Mesenchymal stem cell (in vitro differentiated cells and primary cell): Measurements from ENCODE around the gene YWHAE.
A peak's percentile ranks its signal among the peaks of the same experiment; 100 is the strongest.

Source experiments
- DNase-seq: peaks from one replicate; pipeline ENCODE4 v3.0.0-alpha.2; 2013
- H2AFZ ChIP-seq: one replicate; pipeline ENCODE4 v1.6.1; 2013; ENCODE audit warnings: low read depth, mild to moderate bottlenecking, control low read depth, inconsistent platforms, low read length, moderate library complexity
- H2AK5ac ChIP-seq: 2 replicates; pipeline ENCODE4 v1.6.1; 2013; ENCODE audit warnings: low read length, moderate library complexity, mild to moderate bottlenecking, inconsistent platforms; ENCODE audit not compliant: severe bottlenecking
- H2BK120ac ChIP-seq: one replicate; pipeline ENCODE4 v1.6.1; 2013; ENCODE audit warnings: low read depth, mild to moderate bottlenecking, inconsistent platforms, low read length, moderate library complexity
- H2BK12ac ChIP-seq, 2 experiments: one replicate each; pipeline ENCODE4 v1.6.1; 2013; ENCODE audit warnings: inconsistent platforms in 2 of 2, low read length in 2 of 2, mild to moderate bottlenecking in 2 of 2, moderate library complexity in 2 of 2, control low read depth in 1 of 2
- H2BK15ac ChIP-seq: one replicate; pipeline ENCODE4 v1.6.1; 2013; ENCODE audit warnings: mild to moderate bottlenecking, low read depth, inconsistent platforms; ENCODE audit not compliant: poor library complexity, severe bottlenecking
- H2BK5ac ChIP-seq: 2 replicates; pipeline ENCODE4 v1.6.1; 2013; ENCODE audit warnings: low read depth, mild to moderate bottlenecking, low read length, control low read depth, inconsistent platforms; ENCODE audit not compliant: poor library complexity, severe bottlenecking
- H3K14ac ChIP-seq, 2 experiments: one replicate each; pipeline ENCODE4 v1.6.1; 2013; ENCODE audit warnings: inconsistent platforms in 2 of 2, low read length in 2 of 2, control low read depth in 1 of 2, mild to moderate bottlenecking in 1 of 2, moderate library complexity in 1 of 2
- H3K18ac ChIP-seq, 2 experiments: one replicate each; pipeline ENCODE4 v1.6.1; 2013; ENCODE audit warnings: inconsistent platforms in 2 of 2, low read length in 2 of 2, control low read depth in 1 of 2, low read depth in 1 of 2, mild to moderate bottlenecking in 1 of 2
- H3K23ac ChIP-seq, 2 experiments: one replicate each; pipeline ENCODE4 v1.6.1; 2013; ENCODE audit warnings: inconsistent platforms in 2 of 2, low read length in 2 of 2, mild to moderate bottlenecking in 2 of 2, moderate library complexity in 2 of 2, control low read depth in 1 of 2
- H3K27ac ChIP-seq: 2 replicates; pipeline ENCODE4 v1.5.1; 2013; ENCODE audit warnings: mild to moderate bottlenecking, moderate library complexity, low read length, control low read depth, inconsistent platforms; ENCODE audit not compliant: poor library complexity, severe bottlenecking
- H3K27me3 ChIP-seq, 2 experiments: 2 replicates each; pipeline versions ENCODE4 v1.6.1 to v1.7.0; 2013; ENCODE audit warnings: low read length in 2 of 2, mild to moderate bottlenecking in 2 of 2, moderate library complexity in 2 of 2, control low read depth in 1 of 2, inconsistent platforms in 1 of 2; ENCODE audit not compliant: control insufficient read depth in 1 of 2, insufficient read depth in 1 of 2
- H3K36me3 ChIP-seq, 2 experiments: 2 replicates each; pipeline versions ENCODE4 v1.6.1 to v1.7.0; 2013; ENCODE audit warnings: low read length in 2 of 2, control low read depth in 1 of 2, inconsistent platforms in 1 of 2, low read depth in 1 of 2, mild to moderate bottlenecking in 1 of 2; ENCODE audit not compliant: insufficient read depth in 2 of 2, control insufficient read depth in 1 of 2
- H3K4ac ChIP-seq, 2 experiments: one replicate each; pipeline ENCODE4 v1.6.1; 2013; ENCODE audit warnings: inconsistent platforms in 2 of 2, low read length in 2 of 2, mild to moderate bottlenecking in 2 of 2, moderate library complexity in 2 of 2, control low read depth in 1 of 2, low read depth in 1 of 2
- H3K4me1 ChIP-seq: 2 replicates; pipeline ENCODE4 v1.6.1; 2013; ENCODE audit warnings: low read depth, low read length, control low read depth; ENCODE audit not compliant: control insufficient read depth, insufficient read depth
- H3K4me2 ChIP-seq: 2 replicates; pipeline ENCODE4 v1.6.1; 2013; ENCODE audit warnings: low read length, mild to moderate bottlenecking, inconsistent platforms; ENCODE audit not compliant: poor library complexity, severe bottlenecking
- H3K4me3 ChIP-seq, 2 experiments: 2 replicates each; pipeline versions ENCODE4 v1.5.1 to v1.7.0; 2013; ENCODE audit warnings: low read length in 2 of 2, mild to moderate bottlenecking in 2 of 2, control low read depth in 1 of 2, low read depth in 1 of 2; ENCODE audit not compliant: insufficient read depth in 1 of 2
- H3K79me1 ChIP-seq: replicated peaks from 2 replicates; pipeline ENCODE4 v1.6.1; 2013; ENCODE audit warnings: mild to moderate bottlenecking, control low read depth, low read length, inconsistent platforms; ENCODE audit not compliant: poor library complexity, severe bottlenecking
- H3K9ac ChIP-seq: 2 replicates; pipeline ENCODE4 v1.7.0; 2013; ENCODE audit warnings: mild to moderate bottlenecking, low read length, moderate library complexity
- H3K9me3 ChIP-seq: 2 replicates; pipeline ENCODE4 v1.7.0; 2013; ENCODE audit warnings: mild to moderate bottlenecking, low read length; ENCODE audit not compliant: control insufficient read depth
- H4K8ac ChIP-seq: one replicate; pipeline ENCODE4 v1.6.1; 2013; ENCODE audit warnings: inconsistent platforms, mild to moderate bottlenecking, low read length, moderate library complexity
- H4K91ac ChIP-seq: one replicate; pipeline ENCODE4 v1.6.1; 2013; ENCODE audit warnings: mild to moderate bottlenecking, low read length, inconsistent platforms
- WGBS: methylation state at CpG from one replicate; pipeline ENCODE4 v1.1.7; 2013; ENCODE audit warnings: mixed read lengths; 5-methylcytosine and 5-hydroxymethylcytosine counted together

YWHAE gene

GRCh38 chr17:1423456-1424135 lies 23.6 kb upstream of the YWHAE start:
- H2AK5ac ChIP-seq = no peak overlapping the region
- peak overlapping the region in 1 of 2 experiments; percentile 4 for H3K18ac ChIP-seq
- H3K27ac ChIP-seq = peak overlapping the region; percentile 58
- DNase-seq = peak; percentile 34
- H3K27me3 ChIP-seq = no peaks in the 10 kb centered on the region
- peaks cover 36 to 55% of the 10 kb centered on the region in 2 experiments for H3K36me3 ChIP-seq
- H3K4me2 ChIP-seq = no peak overlapping the region
- H3K14ac ChIP-seq = no peak overlapping the region
- H4K91ac ChIP-seq = peak overlapping the region; percentile 39
- peaks cover 17% of the 10 kb centered on the region for H3K4me1 ChIP-seq
- no peak overlapping the region for H3K23ac ChIP-seq
- peaks cover 7% of the 10 kb centered on the region for H3K79me1 ChIP-seq
- no peak overlapping the region for H3K4me3 ChIP-seq
- no peak overlapping the region for H2BK5ac ChIP-seq
- no peak overlapping the region for H2AFZ ChIP-seq
- H4K8ac ChIP-seq = no peak overlapping the region
- no peak overlapping the region for H3K4ac ChIP-seq
- no peak overlapping the region for H2BK120ac ChIP-seq
- 73% methylated on average over 8 of the region's 10 CpGs for WGBS
- H3K9me3 ChIP-seq = no peaks in the 10 kb centered on the region
- peak overlapping the region; percentile 1 for H3K9ac ChIP-seq
- no peak overlapping the region for H2BK12ac ChIP-seq
- no peak overlapping the region for H2BK15ac ChIP-seq

- no peak overlapping the region for H4K8ac ChIP-seq
- no peaks in the 10 kb centered on the region for H3K9me3 ChIP-seq
- peaks cover 17% of the 10 kb centered on the region for H3K4me1 ChIP-seq
- no peak overlapping the region for H3K23ac ChIP-seq
- H3K79me1 ChIP-seq = peaks cover 7% of the 10 kb centered on the region
- peak overlapping the region in 1 of 2 experiments; percentile 31 for H3K4me3 ChIP-seq
- peak overlapping the region; percentile 40 for H3K9ac ChIP-seq
- no peak overlapping the region for H3K4me2 ChIP-seq
- peak overlapping the region; percentile 84 for H3K27ac ChIP-seq
- H2BK15ac ChIP-seq = no peak overlapping the region
- no peaks in the 10 kb centered on the region for H3K27me3 ChIP-seq
- peaks cover 40 to 53% of the 10 kb centered on the region in 2 experiments for H3K36me3 ChIP-seq
- H3K4ac ChIP-seq = no peak overlapping the region
- no peak overlapping the region for H2BK12ac ChIP-seq
- no peak overlapping the region for H2BK5ac ChIP-seq
- H2AFZ ChIP-seq = no peak overlapping the region
- peak; percentile 96 for DNase-seq
- no peak overlapping the region for H3K14ac ChIP-seq
- 12% methylated on average over 6 of the region's 7 CpGs for WGBS
- H3K18ac ChIP-seq = no peak overlapping the region
- no peak overlapping the region for H2BK120ac ChIP-seq
- H4K91ac ChIP-seq = no peak overlapping the region
- no peak overlapping the region for H2AK5ac ChIP-seq
Observed at GRCh38 chr17:1422885-1423284, 22.9 kb upstream of the YWHAE start.

- Histone ChIP-seq H4K91ac (no peak overlapping the region), H2BK12ac (no peak overlapping the region), H3K9me3 (no peaks in the 10 kb centered on the region), H3K27me3 (no peaks in the 10 kb centered on the region), H3K4me3 (no peak overlapping the region), H2BK5ac (no peak overlapping the region), H3K14ac (no peak overlapping the region), H3K9ac (no peak overlapping the region), H3K4ac (no peak overlapping the region), H2AK5ac (no peak overlapping the region), H3K79me1 (peaks cover 7% of the 10 kb centered on the region), H2AFZ (no peak overlapping the region), H3K4me2 (no peak overlapping the region), H3K36me3 (peaks cover 47 to 61% of the 10 kb centered on the region in 2 experiments), H2BK15ac (no peak overlapping the region), H3K23ac (no peak overlapping the region), H3K27ac (no peak overlapping the region), H2BK120ac (no peak overlapping the region), H3K4me1 (peaks cover 15% of the 10 kb centered on the region), H4K8ac (no peak overlapping the region), H3K18ac (no peak overlapping the region)
- WGBS = 98% methylated on average over 8 of the region's 11 CpGs
- no peak for DNase-seq
Observed at GRCh38 chr17:1421470-1421869, 21.4 kb upstream of the YWHAE start.

GRCh38 chr17:1420981-1421380 lies 21.0 kb upstream of the YWHAE start:
- Histone ChIP-seq H3K27me3 (no peaks in the 10 kb centered on the region), H3K36me3 (peaks cover 42 to 60% of the 10 kb centered on the region in 2 experiments), H2BK120ac (no peak overlapping the region), H3K4ac (no peak overlapping the region), H3K9me3 (no peaks in the 10 kb centered on the region), H2BK5ac (no peak overlapping the region), H3K4me3 (no peak overlapping the region), H3K79me1 (peaks cover 7% of the 10 kb centered on the region), H2BK15ac (no peak overlapping the region), H4K91ac (no peak overlapping the region), H3K14ac (no peak overlapping the region), H2AK5ac (no peak overlapping the region), H3K4me2 (no peak overlapping the region), H3K4me1 (peaks cover 15% of the 10 kb centered on the region), H4K8ac (no peak overlapping the region), H2AFZ (no peak overlapping the region), H3K27ac (no peak overlapping the region), H2BK12ac (no peak overlapping the region), H3K18ac (no peak overlapping the region), H3K23ac (no peak overlapping the region), H3K9ac (no peak overlapping the region)
- no peak for DNase-seq
- WGBS = 100% methylated on average over 1 of the region's 2 CpGs
